ENCODE data around the gene AGAP5. TPM values are rescaled to one million over a fixed set of nuclear protein-coding genes. Genes with fewer than 3 reads are reported as not detected.

The AGAP5 gene
- total and polyA plus RNA-seq, 4 donors: 5.8 to 25.7 (median 9.7) TPM

DNA sequence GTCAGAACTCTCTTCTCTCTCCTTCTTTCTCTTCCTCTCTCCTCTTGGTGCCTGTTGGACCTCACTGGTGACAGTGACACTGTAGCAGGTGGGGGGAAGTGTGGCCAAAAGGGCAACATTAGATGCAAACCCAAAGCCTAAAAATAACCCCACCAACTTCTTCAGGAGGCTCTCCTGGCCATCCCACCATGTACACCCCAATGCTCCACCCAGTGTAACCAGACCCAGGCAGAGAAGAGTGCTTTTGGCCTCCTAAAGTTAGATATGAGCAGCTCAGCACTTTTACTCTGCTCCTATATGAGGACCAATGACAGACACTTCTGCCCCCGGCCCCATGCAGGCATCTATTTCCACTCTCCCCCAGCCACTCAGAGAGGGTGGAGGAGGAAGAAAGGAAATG is 62.1 kb downstream of the AGAP5 start:
- Histone ChIP-seq H3K4me3 (ENCODE audit: low read depth, low read length) (no peak overlapping the region), H3K36me3 (ENCODE audit: control insufficient read depth, insufficient read depth, low read length) (no peaks in the 10 kb centered on the region), H3K27me3 (ENCODE audit: control insufficient read depth, insufficient read depth, low read length) (no peaks in the 10 kb centered on the region), H3K27ac (ENCODE audit: low read depth, low read length) (no peak overlapping the region), H3K4me1 (ENCODE audit: control insufficient read depth, insufficient read depth, low read length) (no peaks in the 10 kb centered on the region), H3K9me3 (ENCODE audit: control insufficient read depth, insufficient read depth, low read length) (no peaks in the 10 kb centered on the region)
- no CpG with 5 or more reads among the region's 1 CpG for WGBS (ENCODE audit: insufficient coverage)
- no peak for DNase-seq (ENCODE audit: low read depth in 4 of 6, low spot score in 6 of 6)

DNA sequence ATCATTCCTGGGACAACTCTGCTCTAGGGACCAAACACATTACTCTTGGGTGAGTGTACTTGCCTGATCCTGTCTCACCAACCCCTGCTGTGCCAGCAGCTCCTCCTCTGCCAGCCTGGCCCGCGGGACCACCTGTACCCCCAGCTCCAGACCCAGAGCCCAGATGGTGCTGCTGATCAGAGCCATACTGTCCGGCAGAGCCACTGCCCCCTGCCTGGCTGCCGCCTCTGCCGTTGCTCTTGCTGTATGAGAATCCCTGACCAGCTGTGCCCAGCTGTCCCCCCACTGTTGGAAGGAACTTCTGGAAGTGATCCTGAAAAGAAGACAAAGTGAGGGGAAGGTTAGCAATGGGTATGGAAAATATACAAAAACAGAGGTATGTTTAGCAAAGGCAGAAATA is 63.5 kb downstream of the AGAP5 start:
- Histone ChIP-seq H3K4me1 (ENCODE audit: control insufficient read depth, insufficient read depth, low read length) (no peaks in the 10 kb centered on the region), H3K36me3 (ENCODE audit: control insufficient read depth, insufficient read depth, low read length) (no peaks in the 10 kb centered on the region), H3K27ac (ENCODE audit: low read depth, low read length) (no peak overlapping the region), H3K9me3 (ENCODE audit: control insufficient read depth, insufficient read depth, low read length) (no peaks in the 10 kb centered on the region), H3K4me3 (ENCODE audit: low read depth, low read length) (no peak overlapping the region), H3K27me3 (ENCODE audit: control insufficient read depth, insufficient read depth, low read length) (no peaks in the 10 kb centered on the region)
- 63% methylated on average over 5 of the region's 5 CpGs for WGBS (ENCODE audit: insufficient coverage)
- no peak for DNase-seq (ENCODE audit: low read depth in 4 of 6, low spot score in 6 of 6)

DNA sequence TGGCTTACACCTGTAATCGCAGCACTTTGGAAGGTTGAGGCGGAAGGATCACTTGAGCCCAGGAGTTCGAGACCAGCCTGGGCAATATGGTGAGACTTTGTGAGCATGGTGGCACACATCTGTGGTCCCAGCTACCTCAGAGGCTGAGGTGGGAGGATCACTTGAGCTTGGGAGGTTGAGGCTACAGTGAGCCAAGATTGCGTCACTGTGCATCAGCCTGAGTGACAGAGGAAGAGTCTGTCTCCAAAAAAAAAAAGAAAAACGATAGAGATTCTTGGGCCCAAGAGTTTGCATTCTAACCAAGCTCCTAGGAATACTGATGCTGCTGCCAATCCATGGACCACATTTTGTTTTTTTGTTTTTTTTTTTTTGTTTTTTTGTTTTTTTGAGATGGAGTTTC is 68.7 kb downstream of the AGAP5 start:
- no peak overlapping the region for H3K4me3 ChIP-seq (ENCODE audit: low read depth, low read length)
- DNase-seq (ENCODE audit: low read depth in 4 of 6, low spot score in 6 of 6): no peak
- no peaks in the 10 kb centered on the region for H3K9me3 ChIP-seq (ENCODE audit: control insufficient read depth, insufficient read depth, low read length)
- no peaks in the 10 kb centered on the region for H3K36me3 ChIP-seq (ENCODE audit: control insufficient read depth, insufficient read depth, low read length)
- WGBS (ENCODE audit: insufficient coverage): 89% methylated on average over 5 of the region's 5 CpGs
- H3K4me1 ChIP-seq (ENCODE audit: control insufficient read depth, insufficient read depth, low read length): peaks cover 9% of the 10 kb centered on the region
- H3K27me3 ChIP-seq (ENCODE audit: control insufficient read depth, insufficient read depth, low read length): no peaks in the 10 kb centered on the region
- no peak overlapping the region for H3K27ac ChIP-seq (ENCODE audit: low read depth, low read length)

DNA sequence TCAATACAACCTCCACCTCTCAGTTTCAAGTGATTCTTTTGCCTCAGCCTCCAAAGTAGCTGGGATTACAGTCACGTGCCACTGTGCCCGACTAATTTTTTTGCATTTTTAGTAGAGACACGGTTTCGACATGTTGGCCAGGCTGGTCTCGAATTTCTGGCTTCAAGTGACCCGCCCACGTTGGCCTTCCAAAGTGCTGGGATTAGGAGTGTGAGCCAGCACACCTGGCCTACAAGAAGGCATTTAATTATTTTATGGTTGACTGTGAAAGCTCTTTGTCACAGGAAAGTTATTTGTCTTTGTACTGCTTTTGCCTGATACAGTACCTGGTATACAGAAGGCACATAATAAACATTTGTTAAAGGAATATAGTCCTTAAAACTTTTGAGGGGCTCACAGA is 69.5 kb downstream of the AGAP5 start:
- no peak for DNase-seq (ENCODE audit: low read depth in 4 of 6, low spot score in 6 of 6)
- Histone ChIP-seq H3K9me3 (ENCODE audit: control insufficient read depth, insufficient read depth, low read length) (no peaks in the 10 kb centered on the region), H3K4me3 (ENCODE audit: low read depth, low read length) (no peak overlapping the region), H3K27me3 (ENCODE audit: control insufficient read depth, insufficient read depth, low read length) (no peaks in the 10 kb centered on the region), H3K27ac (ENCODE audit: low read depth, low read length) (no peak overlapping the region), H3K36me3 (ENCODE audit: control insufficient read depth, insufficient read depth, low read length) (no peaks in the 10 kb centered on the region), H3K4me1 (ENCODE audit: control insufficient read depth, insufficient read depth, low read length) (peaks cover 10% of the 10 kb centered on the region)
- 90% methylated on average over 7 of the region's 7 CpGs for WGBS (ENCODE audit: insufficient coverage)

DNA sequence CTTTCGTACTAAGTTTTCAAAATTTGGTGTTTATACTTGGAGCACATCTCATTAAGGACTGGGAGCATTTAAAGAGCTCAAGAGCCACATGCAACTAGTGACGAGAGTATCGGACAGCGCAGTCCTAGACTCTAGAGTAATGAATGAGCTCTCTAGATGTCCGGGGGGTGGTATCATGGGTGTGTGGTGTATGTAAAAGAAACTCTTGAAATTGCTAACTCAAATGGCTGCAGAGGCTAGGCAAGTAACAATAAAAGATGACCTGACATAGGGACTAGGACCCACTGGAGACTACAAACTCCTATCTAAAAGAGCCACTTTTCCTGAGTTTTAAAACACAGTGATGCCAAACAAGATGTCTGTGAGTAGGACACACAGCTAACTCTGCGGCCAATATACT is 70.6 kb downstream of the AGAP5 start:
- WGBS (ENCODE audit: insufficient coverage): no CpG with 5 or more reads among the region's 6 CpGs
- Histone ChIP-seq H3K4me1 (ENCODE audit: control insufficient read depth, insufficient read depth, low read length) (peaks cover 10% of the 10 kb centered on the region), H3K27ac (ENCODE audit: low read depth, low read length) (no peak overlapping the region), H3K27me3 (ENCODE audit: control insufficient read depth, insufficient read depth, low read length) (no peaks in the 10 kb centered on the region), H3K9me3 (ENCODE audit: control insufficient read depth, insufficient read depth, low read length) (no peaks in the 10 kb centered on the region), H3K36me3 (ENCODE audit: control insufficient read depth, insufficient read depth, low read length) (peaks cover 4% of the 10 kb centered on the region), H3K4me3 (ENCODE audit: low read depth, low read length) (no peak overlapping the region)
- no peak for DNase-seq (ENCODE audit: low read depth in 4 of 6, low spot score in 6 of 6)

DNA sequence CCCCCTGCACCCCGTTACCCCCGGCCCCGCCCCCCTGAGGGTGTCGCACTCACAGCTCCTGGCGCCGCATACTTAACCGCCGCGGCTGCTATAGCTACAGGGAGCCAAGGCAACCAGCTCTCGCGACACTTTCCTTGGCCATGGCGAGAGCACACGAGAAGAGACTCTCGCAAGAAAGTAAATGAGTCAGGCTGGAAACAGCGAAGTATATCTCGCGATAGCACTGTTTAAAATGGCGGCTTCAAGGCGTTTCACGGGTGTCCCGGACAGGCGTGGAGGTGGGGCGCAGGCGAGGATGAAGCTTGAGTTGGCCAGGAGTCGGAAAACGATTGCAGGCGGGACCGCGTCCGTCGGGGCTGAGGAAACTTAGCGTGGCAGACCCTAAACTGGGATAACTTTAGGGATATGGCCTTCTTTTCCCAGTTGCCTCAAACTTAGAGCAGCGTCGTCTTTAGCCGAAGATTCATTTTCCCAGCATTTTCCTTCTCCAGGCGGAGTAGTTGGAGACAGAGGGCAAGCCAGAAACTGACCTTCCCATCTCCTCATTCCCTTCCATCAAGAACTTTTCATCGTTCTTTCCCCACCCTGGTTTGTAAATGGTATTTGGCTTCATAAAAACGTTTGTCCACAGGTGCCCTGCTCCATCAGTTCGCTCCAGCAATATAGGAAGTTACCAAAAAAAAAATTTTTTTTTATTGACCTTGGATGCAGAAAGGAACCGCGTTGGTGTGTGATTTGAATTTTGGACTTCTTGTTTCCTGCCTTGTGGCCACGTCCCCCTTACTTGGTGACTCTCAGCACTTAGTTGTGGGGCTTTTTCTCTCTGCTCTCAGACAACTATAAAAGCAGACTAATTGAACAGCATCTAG is 71.8 kb downstream of the AGAP5 start:
- H3K4me1 ChIP-seq (ENCODE audit: control insufficient read depth, insufficient read depth, low read length): peaks cover 10% of the 10 kb centered on the region
- peaks cover 4% of the 10 kb centered on the region for H3K36me3 ChIP-seq (ENCODE audit: control insufficient read depth, insufficient read depth, low read length)
- H3K27ac ChIP-seq (ENCODE audit: low read depth, low read length): peak overlapping the region; percentile 96
- 1% methylated on average over 29 of the region's 42 CpGs for WGBS (ENCODE audit: insufficient coverage)
- peak overlapping the region; percentile 67 for H3K4me3 ChIP-seq (ENCODE audit: low read depth, low read length)
- DNase-seq (ENCODE audit: low read depth in 4 of 6, low spot score in 6 of 6): peak; percentile 96 to 99 (median 98)
- H3K27me3 ChIP-seq (ENCODE audit: control insufficient read depth, insufficient read depth, low read length): no peaks in the 10 kb centered on the region
- no peaks in the 10 kb centered on the region for H3K9me3 ChIP-seq (ENCODE audit: control insufficient read depth, insufficient read depth, low read length)

DNA sequence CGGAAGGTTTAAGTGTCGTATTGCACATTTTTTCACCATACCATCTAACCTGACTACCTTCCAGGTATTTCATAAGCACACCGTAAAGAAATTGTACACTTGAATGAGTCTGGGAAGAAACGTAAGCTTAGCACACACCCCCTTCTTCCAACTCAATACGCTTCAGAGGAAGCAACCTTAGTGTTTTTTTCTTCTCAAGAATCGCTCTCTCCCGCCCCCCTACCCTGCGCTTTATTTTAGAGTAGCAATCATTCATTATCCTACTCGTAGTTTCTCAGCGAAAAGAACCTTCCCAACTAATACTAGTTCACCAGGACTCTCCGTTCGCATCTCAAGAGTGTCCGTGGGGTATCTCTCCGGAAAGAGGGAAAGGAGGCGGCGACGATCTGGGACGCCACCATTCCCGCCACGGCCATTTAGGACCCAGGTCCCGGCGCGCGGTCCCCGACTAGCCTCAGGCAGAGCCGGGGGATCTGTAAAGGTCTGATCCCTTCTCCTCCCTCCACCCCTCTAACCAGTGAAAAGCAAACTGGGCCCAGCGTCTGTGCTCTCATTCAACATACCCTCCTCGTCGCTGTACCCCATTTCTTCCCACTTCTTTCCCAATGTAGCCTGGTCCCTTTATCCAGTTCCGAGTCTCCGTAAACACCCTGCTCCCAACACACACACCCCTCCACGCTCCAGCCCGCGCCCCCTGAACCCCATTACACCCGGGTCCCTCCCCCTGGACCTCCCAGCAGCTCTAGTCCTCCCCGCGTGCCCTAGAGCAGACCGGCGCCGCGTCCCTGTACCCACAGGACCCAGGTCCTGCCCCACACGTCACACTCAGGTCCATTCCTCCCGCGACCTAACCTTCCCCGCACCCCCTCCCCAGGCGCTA is 72.7 kb downstream of the AGAP5 start:
- Histone ChIP-seq H3K4me3 (ENCODE audit: low read depth, low read length) (peak overlapping the region; percentile 67), H3K36me3 (ENCODE audit: control insufficient read depth, insufficient read depth, low read length) (peaks cover 8% of the 10 kb centered on the region), H3K9me3 (ENCODE audit: control insufficient read depth, insufficient read depth, low read length) (no peaks in the 10 kb centered on the region), H3K27me3 (ENCODE audit: control insufficient read depth, insufficient read depth, low read length) (no peaks in the 10 kb centered on the region), H3K4me1 (ENCODE audit: control insufficient read depth, insufficient read depth, low read length) (peaks cover 10% of the 10 kb centered on the region), H3K27ac (ENCODE audit: low read depth, low read length) (peak overlapping the region; percentile 96)
- peak in 5 of 6 donors; percentile 15 to 75 (median 54) for DNase-seq (ENCODE audit: low read depth in 4 of 6, low spot score in 6 of 6)
- WGBS (ENCODE audit: insufficient coverage): under 1% methylated on average over 37 of the region's 46 CpGs

Small RNA genes lying within 50 kb of the gene (small RNA-seq; reads per million reads assigned to genes)
- gene AC022400.4 (ENCODE audit: low replicate concordance): not detected
- not detected for gene RNA5SP320 (ENCODE audit: low replicate concordance)

Other genes with a start within 250 kb of the AGAP5 start
- gene PPP3CB, start 202.1 kb downstream of the AGAP5 start, total RNA-seq: 100 to 1,000 TPM in 1 of 2 donors, 10 to 100 TPM in 1; 49.1 to 180 TPM
- gene PPP3CB, start 202.1 kb downstream of the AGAP5 start, polyA plus RNA-seq (ENCODE audit: insufficient read length in 2 of 2): 100 to 1,000 TPM; 166 to 173 TPM
- 10 to 100 TPM; 94.2 to 98.3 TPM for gene USP54, start 106.8 kb downstream of the AGAP5 start, total RNA-seq
- gene USP54, start 106.8 kb downstream of the AGAP5 start, polyA plus RNA-seq (ENCODE audit: insufficient read length in 2 of 2): 10 to 100 TPM; 79.0 to 84.3 TPM
- gene MYOZ1, start 56.6 kb downstream of the AGAP5 start, total RNA-seq: 1 to 10 TPM; 1.6 to 4.2 TPM
- 1 to 10 TPM; 1.3 to 2.2 TPM for gene MYOZ1, start 56.6 kb downstream of the AGAP5 start, polyA plus RNA-seq (ENCODE audit: insufficient read length in 2 of 2)
- under 1 TPM in 1 of 2 donors, not detected in 1; 0.11 TPM for gene SYNPO2L, start 42.1 kb downstream of the AGAP5 start, total RNA-seq
- gene SYNPO2L, start 42.1 kb downstream of the AGAP5 start, polyA plus RNA-seq (ENCODE audit: insufficient read length in 2 of 2): 1 to 10 TPM in 1 of 2 donors, under 1 TPM in 1; 0.54 to 1.5 TPM
- 10 to 100 TPM; 45.7 to 63.4 TPM for gene SEC24C, start 46.3 kb upstream of the AGAP5 start, total RNA-seq
- gene SEC24C, start 46.3 kb upstream of the AGAP5 start, polyA plus RNA-seq (ENCODE audit: insufficient read length in 2 of 2): 10 to 100 TPM; 70.9 to 73.7 TPM
- gene CHCHD1, start 83.9 kb upstream of the AGAP5 start, total RNA-seq: 10 to 100 TPM; 22.4 to 39.5 TPM
- 10 to 100 TPM; 44.5 to 44.6 TPM for gene CHCHD1, start 83.9 kb upstream of the AGAP5 start, polyA plus RNA-seq (ENCODE audit: insufficient read length in 2 of 2)
- gene ZSWIM8, start 87.5 kb upstream of the AGAP5 start, total RNA-seq: 10 to 100 TPM; 38.8 to 95.9 TPM
- gene ZSWIM8, start 87.5 kb upstream of the AGAP5 start, polyA plus RNA-seq (ENCODE audit: insufficient read length in 2 of 2): 100 to 1,000 TPM; 127 to 148 TPM
- gene NDST2, start 113.5 kb upstream of the AGAP5 start, total RNA-seq: 10 to 100 TPM in 1 of 2 donors, 1 to 10 TPM in 1; 8.8 to 23.0 TPM
- 10 to 100 TPM; 36.7 to 45.3 TPM for gene NDST2, start 113.5 kb upstream of the AGAP5 start, polyA plus RNA-seq (ENCODE audit: insufficient read length in 2 of 2)
- 10 to 100 TPM; 49.8 to 97.6 TPM for gene CAMK2G, start 176.4 kb upstream of the AGAP5 start, total RNA-seq
- 100 to 1,000 TPM; 127 to 147 TPM for gene CAMK2G, start 176.4 kb upstream of the AGAP5 start, polyA plus RNA-seq (ENCODE audit: insufficient read length in 2 of 2)
- 1 to 10 TPM; 4.7 to 5.3 TPM for gene PLAU, start 213.0 kb upstream of the AGAP5 start, total RNA-seq
- 1 to 10 TPM; 3.9 to 4.2 TPM for gene PLAU, start 213.0 kb upstream of the AGAP5 start, polyA plus RNA-seq (ENCODE audit: insufficient read length in 2 of 2)